Stimulated activated CD8-positive, alpha-beta memory T cell treated with anti-CD3 and anti-CD28 coated beads, Interleukin-7, amount 100 ng/mL, for 1 hour (primary cell): ENCODE results near the gene MAP6.
A peak's percentile ranks its signal among the peaks of the same experiment; 100 is the strongest.
"Not testable (repeated sequence)": the region's sequence is repeated elsewhere in the genome, so short reads cannot be mapped to it uniquely, and the experiment has no call there.

Source experiments
- DNase-seq, 2 donors: peaks; one replicate each; pipeline ENCODE4 v3.0.0-alpha.2; 2020; ENCODE audit warnings: low read depth in 2 of 2

The MAP6 gene

GRCh38 chr11:75591966-75592365 is 76.9 kb downstream of the MAP6 start:
- no peak for DNase-seq

DNA sequence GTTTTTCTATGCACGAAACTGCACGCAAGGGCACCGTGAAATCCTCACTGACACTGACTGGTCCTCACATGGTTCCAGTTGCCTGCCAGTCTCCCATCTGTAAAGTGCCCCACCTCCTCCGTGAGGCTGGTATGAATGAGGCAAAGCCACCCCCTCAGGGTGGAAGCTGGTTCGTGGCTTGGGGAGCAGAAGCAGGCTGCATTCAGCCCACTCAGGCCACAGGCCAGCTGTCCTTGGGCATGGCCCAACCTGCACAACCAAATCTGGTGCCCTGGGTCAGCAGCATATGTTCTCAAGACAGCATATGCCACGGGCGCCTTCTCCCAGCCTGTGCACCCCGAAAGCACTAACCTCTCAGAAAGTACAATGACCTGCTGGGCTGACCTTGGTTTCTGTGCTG is 77.5 kb downstream of the MAP6 start:
- no peak for DNase-seq

- no peak for DNase-seq
These were observed 78.9 kb downstream of the MAP6 start for GRCh38 chr11:75589933-75590332.

DNA sequence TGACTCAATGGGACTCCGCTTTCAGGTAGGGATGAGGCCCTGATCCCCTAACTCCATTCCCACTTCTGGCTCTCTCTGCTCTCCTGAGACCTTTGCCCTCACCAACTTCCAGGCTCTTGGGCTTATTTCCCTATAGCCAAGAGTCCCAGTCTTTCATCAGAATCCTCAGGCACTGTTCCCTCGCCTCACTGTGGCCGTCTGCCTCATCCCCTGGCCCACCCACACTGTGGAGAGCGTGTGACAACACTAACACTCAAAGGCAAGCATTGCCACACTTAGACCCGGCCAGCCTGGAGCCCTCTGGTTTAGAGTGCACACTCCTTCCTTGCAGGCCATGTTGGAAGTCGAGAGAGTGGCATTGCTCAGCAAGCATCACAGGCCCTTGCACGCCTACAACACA is 79.8 kb downstream of the MAP6 start:
- no peak for DNase-seq

DNA sequence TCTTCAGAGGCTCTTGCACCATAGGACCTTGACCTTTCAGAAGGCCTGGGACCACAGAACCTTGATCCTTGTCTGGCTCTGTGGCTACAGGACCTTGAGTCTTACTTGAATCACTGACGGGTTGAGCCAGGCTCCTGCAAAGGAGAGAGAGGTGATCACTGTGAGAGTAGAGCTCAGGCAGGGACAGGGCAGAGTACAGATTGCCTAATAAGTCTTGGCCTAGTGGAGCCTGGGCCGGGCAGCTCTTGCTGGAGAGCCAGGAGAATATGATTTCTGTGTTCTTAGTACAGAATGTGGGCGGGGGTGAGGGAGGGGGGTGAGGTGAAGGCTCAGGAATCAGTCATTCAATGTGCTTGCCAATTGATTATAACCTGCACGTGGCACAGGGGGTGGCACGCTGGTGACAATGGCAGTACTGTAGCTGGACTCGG is 80.8 kb downstream of the MAP6 start:
- DNase-seq: no peak

GRCh38 chr11:75586395-75586794 is 82.4 kb downstream of the MAP6 start:
- no peak for DNase-seq

- DNase-seq: no peak
These were observed 83.6 kb downstream of the MAP6 start for GRCh38 chr11:75585293-75585670.

DNA sequence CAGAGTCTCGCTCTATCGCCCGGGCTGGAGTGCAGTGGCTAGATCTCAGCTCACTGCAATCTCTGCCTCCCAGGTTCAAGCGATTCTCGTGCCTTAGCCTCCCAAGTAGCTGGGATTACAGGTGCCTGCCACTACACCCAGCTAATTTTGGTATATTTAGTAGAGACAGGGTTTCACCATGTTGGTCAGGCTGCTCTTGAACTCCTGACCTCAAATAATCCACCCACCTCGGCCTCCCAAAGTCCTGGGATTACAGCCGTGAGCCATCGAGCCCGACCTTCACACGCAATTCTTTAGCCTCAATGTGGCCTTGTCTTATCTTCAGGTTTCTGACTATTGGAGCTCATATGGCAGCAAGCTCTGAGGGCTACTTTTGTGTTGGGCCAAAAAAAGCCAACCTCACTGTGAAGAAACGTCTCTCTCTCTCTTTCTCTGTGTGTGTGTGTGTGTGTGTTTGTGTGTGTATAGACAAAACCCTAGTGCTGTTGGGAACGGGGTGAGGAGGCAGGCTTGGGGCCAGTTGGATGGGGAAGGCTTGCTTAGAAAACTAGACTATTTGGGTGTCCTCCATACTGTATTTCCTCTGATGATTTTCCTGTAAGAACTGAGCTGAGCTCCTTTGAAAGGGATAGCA is 84.1 kb downstream of the MAP6 start:
- not testable (repeated sequence) for DNase-seq

DNA sequence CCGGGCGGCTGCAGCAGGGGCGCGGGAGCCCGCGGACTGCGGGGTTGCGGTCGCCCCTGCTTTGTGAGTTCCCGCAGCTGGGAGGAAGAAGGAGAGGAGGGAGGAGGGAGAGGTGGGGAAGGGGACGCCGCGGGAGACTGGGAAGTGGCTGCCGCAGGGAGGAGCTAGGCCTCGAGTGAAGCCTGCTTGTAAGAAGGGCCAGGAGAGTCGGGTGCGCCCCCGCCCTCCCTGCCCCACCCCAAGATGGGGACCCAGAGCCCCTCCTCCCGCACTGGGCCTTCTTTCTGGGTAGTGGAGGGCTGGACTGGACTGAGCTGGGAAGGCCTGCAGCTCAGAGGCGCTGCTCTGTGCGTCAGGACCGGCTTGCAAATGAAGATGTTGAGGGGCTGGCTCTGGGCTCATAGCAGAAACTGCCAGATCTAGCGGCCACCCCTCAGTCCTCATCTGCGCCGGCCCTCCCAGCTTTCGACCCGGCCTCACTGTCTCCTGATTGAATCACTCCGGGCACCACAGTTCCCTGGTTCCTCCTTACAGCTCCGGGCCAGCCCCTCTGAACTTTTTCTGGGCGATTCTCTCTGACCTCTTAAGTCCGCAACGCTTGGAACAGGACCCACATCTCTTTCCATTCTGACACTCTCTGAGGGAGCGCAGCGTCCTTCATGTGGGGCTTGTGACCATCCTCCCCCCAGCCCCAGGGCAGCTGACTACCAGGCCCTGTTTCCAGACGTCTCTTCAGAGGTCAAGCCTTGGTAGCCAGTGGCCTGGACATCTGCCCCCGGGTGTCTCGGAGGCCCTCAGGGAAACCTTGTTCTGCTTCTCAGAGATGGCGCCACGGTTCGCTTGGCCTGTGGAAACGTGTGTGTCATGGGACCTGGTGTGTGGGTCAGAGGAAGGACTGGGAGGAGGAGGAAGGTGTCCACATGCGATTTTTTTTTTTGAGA is 84.8 kb downstream of the MAP6 start:
- no peak for DNase-seq

DNA sequence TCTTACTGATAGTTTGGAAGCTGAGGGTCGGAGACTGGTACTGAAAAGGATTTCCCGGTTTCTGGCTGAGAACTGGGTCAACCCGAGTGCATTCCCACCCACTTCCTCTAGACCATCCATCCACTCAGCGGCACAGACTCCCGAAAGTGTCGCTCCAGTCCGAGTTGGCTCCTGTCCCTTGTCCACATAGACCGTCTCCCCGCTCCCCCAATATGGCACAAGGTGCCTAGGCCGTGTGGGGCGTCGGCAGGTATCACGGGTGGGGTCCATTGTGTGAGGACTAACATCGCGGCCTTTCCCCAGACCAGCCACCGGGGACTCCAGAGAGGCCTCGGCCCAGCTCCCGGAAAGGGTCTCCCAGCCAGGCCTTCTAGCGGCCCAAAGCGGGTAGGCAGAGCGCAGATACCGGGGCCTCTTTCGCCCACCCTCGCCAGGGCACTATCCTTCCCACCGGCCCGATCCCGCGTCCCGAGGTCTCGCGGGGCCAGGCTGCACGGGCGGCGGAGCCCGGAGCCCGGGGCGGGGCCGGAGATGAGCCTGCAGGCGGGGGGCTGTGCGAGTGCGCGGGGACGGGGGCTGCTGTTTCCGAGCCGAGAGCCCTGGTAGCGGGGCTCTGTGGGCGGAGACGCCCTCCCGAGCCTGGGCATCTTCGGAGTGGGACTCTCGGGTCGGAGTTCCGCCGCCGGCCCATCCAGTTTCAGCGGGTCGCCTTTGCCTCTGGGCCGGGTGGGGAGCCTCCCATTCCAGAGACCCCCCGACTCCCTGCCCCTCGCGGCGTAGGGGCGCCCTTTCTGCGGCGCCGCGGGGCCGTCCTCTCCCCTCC is 85.7 kb downstream of the MAP6 start:
- peak in 1 of 2 donors; percentile 21 for DNase-seq

DNA sequence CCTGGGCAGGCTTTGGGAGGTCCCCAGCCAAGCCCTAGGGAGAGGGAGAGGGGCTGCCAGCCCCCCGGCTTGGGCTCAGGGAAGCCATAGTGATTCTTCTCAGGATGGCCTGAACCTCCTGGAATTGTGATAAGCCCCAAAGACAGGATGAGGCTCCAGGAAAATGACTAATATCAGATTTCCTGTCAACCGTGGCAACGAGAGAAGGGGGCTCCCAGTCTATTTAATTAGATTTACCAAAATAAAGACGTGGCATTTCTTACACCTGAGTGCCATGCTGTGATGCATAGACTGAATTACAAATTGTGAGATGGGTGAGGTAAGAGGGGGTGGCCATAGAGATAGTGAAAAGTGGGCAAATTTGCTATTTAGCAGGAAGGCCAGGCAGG is 86.3 kb downstream of the MAP6 start:
- no peak for DNase-seq

GRCh38 chr11:75579841-75580240 is 89.0 kb downstream of the MAP6 start:
- no peak for DNase-seq

DNA sequence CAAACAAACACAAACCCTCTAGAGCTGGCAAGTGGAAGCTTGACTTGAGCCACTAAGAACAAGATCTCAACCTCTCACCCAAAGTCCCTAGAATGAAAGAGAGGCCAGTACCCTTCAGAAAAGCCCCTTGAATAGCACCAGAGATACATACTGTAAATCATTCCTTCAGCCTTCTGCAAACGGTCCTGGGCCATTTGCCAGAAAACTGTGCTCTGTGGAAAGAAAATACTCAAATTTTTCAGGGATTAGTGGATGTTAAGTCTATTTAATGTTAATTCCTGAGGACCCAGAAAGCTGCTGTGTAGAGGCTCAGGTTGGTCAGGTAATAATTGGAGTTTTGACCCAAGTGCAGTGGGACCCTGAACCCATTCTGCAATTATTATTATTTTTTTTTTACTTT is 89.9 kb downstream of the MAP6 start:
- no peak for DNase-seq

- peak; percentile 14 to 33 for DNase-seq
These were observed 91.6 kb downstream of the MAP6 start for GRCh38 chr11:75577207-75577606.

DNA sequence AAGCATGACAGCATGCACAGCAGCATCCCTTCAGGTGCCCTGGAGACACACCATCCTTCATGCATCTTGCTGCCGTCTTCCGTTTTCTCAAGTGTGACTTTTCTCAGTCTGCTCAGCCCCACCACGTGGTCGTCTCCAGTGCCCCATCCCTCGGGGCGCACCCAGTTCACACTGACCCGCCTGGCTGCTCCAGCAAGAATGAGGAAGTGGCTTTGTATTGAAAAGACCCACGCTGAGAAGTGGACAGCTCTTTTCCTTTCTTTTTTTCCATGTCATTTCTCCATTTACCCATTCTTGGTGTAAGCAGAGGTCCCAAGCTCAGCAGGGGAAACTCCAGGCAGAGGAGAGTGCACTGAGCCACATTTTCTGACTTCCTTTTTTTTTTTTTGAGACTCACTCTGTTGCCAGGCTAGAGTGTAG is 92.3 kb downstream of the MAP6 start:
- DNase-seq: no peak

GRCh38 chr11:75576017-75576416 is 92.8 kb downstream of the MAP6 start:
- DNase-seq: no peak

DNA sequence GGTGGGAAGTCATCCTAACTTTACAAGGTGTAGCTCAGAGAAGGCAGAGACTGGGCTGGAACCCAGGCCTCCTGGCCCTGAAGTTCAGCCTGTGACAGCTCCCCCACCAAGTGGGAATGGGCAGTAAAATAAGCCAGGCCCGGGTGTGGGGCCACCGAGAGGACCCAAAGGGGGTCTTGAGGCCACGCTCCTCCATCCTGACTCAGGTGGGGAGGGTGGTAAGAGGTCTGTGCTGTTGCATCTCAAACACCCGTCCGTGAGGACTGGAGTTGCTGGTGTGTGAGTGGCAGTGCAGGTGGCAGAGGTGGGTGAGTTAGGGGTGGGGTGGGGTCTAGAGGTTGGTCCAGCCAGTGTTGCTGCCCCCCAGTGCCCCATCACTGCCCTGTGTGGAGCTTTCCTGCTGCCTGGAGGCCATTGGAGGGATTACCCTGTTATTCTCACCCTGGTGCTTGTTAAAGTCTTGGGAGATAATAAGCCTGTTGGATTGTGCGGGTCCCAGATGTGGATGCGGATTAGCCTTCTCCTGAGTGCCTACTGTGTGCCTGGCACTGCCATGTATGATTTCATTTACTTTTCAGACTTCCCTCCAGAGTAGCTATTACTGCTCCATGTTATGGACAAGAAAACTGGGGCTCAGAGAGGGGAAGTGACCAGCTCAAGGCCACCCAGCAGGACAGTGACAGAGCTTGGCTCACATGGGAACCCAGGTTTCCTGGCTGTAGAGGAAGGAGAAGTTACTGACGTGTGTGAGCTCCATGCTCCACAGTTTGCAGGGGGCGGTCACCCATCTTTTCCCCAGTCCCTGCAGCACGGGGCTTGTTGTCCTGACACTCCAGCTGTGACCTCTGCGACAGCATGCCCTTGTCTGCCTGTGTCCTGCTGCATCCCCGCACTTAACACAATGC is 93.9 kb downstream of the MAP6 start:
- no peak for DNase-seq

DNA sequence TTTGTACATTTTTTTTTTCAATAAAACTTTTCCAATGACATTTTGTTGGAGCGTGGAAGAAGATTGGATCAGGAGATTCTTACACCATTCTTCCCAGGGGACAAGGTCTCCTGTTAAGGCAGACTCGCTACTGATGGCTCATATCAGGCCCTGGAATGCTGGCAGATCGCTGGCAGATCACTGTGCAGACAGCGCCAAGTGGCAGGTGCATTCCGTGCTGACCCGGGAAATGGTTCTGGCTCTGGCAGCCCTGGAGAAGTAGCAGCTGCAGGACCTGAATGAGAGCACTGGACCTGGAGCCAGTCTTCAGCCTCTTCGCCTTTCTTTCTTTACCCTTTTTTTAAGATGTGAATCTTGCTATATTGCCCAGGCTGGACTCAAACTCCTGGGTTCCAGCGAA is 96.1 kb downstream of the MAP6 start:
- DNase-seq: no peak

DNA sequence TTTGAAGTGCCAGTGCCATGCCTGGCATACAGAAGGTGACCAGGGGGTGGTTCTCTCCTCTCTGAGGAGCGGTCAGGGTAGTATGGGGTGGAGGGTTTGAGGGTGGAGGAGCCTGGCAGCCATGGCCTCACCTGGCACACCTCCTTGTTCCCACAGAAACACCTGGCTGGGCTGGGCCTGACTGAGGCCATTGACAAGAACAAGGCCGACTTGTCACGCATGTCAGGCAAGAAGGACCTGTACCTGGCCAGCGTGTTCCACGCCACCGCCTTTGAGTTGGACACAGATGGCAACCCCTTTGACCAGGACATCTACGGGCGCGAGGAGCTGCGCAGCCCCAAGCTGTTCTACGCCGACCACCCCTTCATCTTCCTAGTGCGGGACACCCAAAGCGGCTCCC is 97.2 kb downstream of the MAP6 start:
- DNase-seq: no peak

DNA sequence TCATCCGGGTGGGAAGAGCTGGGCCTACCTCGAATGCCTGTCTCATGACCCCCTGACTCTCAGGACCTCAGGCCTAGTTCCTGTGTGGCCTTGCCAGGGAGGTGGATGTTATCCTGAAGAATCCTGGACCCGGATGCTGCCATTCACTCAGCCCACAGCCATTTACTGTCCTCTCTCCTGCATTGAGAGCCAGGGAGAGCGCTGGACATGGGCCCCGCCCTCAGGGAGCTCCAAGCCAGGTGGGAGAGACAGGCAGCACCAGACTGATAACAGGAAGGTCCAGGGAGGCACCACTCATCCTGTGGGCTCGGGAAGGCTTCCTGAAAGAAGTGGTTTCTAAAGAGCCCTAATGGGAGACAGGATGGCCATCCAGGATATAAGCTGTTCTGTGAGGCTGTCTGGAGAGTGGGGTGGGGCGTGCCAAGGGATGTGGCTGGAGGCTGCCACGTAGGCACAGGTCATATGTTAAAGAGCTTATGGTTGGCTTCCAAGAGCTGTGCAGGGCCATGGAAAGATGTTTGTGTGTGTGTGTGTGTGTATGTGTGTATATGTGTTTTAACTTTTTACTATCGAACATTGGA is 98.2 kb downstream of the MAP6 start:
- no peak for DNase-seq

DNA sequence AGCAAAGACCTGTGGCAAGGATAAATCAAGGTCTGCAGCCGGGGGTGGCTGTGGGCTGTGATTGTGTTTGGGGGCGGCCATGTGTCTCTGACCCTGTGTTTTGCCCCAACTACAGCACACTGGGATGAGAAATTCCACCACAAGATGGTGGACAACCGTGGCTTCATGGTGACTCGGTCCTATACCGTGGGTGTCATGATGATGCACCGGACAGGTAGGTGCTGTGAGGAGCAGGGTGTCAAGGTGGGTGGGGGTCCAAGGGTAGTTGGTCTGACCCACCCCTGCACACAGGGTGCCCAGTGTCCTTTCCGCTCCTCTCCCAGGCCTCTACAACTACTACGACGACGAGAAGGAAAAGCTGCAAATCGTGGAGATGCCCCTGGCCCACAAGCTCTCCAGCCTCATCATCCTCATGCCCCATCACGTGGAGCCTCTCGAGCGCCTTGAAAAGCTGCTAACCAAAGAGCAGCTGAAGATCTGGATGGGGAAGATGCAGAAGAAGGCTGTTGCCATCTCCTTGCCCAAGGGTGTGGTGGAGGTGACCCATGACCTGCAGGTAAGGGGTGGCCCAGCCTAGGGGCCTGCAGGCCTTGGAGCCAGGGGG is 100.1 kb downstream of the MAP6 start:
- DNase-seq: no peak
